Subcutaneous abdominal adipose tissue (tissue), 5 donors: Measurements from ENCODE around the gene COL1A2.

Source experiments
- H3K27ac ChIP-seq: one replicate; pipeline ENCODE4 v1.7.0; 2013; ENCODE audit warnings: low read depth, mild to moderate bottlenecking, inconsistent platforms, low read length, moderate library complexity
- H3K27me3 ChIP-seq, 5 donors: one replicate each; pipeline ENCODE4 v1.7.0; 2013; ENCODE audit warnings: low read length in 5 of 5, inconsistent platforms in 1 of 5; ENCODE audit not compliant: control insufficient read depth in 5 of 5, insufficient read depth in 4 of 5
- H3K36me3 ChIP-seq, 5 donors: one replicate each; pipeline ENCODE4 v1.7.0; 2013; ENCODE audit warnings: low read length in 5 of 5; ENCODE audit not compliant: control insufficient read depth in 5 of 5, insufficient read depth in 5 of 5
- H3K4me1 ChIP-seq, 5 donors: one replicate each; pipeline ENCODE4 v1.7.0; 2013; ENCODE audit warnings: low read length in 5 of 5, mild to moderate bottlenecking in 3 of 5, moderate library complexity in 1 of 5; ENCODE audit not compliant: control insufficient read depth in 5 of 5, insufficient read depth in 5 of 5
- H3K4me3 ChIP-seq, 5 donors: one replicate each; pipeline ENCODE4 v1.7.0; 2013; ENCODE audit warnings: low read length in 5 of 5, low read depth in 1 of 5
- H3K9ac ChIP-seq, 5 donors: one replicate each; pipeline ENCODE4 v1.7.0; 2013; ENCODE audit warnings: low read length in 5 of 5, mild to moderate bottlenecking in 4 of 5, moderate library complexity in 3 of 5
- H3K9me3 ChIP-seq, 5 donors: one replicate each; pipeline ENCODE4 v1.7.0; 2013; ENCODE audit warnings: low read length in 5 of 5; ENCODE audit not compliant: control insufficient read depth in 5 of 5
- donor health status: healthy.
- donor health status: healthy.
- donor health status: healthy.
- donor health status: healthy.
- donor health status: healthy.

The COL1A2 gene

DNA sequence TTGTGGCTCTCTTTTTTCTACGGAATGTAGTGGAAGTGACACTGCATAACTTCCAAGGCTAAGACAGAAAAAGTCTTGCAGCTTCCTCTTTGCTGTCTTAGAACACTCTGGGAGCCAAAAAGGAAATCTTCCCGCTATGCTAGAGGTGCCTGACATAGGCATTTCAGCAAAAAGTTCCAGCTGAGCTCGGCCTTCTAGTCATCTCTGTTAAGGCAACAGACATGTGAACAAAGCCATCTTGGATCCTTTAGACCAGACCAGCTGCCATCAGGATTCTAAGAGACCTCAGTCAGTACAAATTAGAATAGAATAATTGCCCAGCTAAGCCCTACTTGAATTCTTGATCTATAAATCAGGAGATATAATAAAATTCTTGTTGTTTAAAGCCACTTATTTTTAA lies 16.3 kb upstream of the COL1A2 start:
- Histone ChIP-seq H3K4me3 (no peak overlapping the region), H3K9ac (no peak overlapping the region), H3K27ac (no peak overlapping the region), H3K9me3 (no peaks in the 10 kb centered on the region), H3K4me1 (peaks cover 0 to 5% (median 4%) of the 10 kb centered on the region in 5 donors), H3K27me3 (peaks cover 0 to 6% (median 0%) of the 10 kb centered on the region in 5 donors), H3K36me3 (no peaks in the 10 kb centered on the region)

DNA sequence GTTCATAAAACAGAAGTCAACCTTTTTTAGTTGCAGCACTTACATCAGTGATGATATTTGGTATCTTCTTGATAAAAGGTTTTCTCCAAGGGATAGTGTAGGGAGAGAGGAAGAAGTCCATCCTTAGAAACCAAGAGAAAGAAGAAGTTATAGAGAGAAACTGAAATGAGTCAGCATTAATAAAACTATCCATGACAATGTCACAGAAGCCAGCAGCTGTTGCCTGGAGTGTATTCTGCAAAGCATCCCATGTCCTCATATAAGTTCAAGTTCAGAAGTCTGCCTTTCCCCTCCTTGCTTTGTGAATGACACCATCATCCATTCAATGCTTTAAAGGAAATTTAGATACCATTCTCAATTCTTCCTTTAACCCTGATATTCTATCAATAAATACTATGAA lies 14.4 kb upstream of the COL1A2 start:
- H3K27ac ChIP-seq = no peak overlapping the region
- peaks cover 0 to 5% (median 0%) of the 10 kb centered on the region in 5 donors for H3K4me1 ChIP-seq
- no peaks in the 10 kb centered on the region for H3K36me3 ChIP-seq
- H3K4me3 ChIP-seq = no peak overlapping the region
- H3K9me3 ChIP-seq = no peaks in the 10 kb centered on the region
- no peak overlapping the region for H3K9ac ChIP-seq
- H3K27me3 ChIP-seq = peaks cover 0 to 3% (median 0%) of the 10 kb centered on the region in 5 donors

DNA sequence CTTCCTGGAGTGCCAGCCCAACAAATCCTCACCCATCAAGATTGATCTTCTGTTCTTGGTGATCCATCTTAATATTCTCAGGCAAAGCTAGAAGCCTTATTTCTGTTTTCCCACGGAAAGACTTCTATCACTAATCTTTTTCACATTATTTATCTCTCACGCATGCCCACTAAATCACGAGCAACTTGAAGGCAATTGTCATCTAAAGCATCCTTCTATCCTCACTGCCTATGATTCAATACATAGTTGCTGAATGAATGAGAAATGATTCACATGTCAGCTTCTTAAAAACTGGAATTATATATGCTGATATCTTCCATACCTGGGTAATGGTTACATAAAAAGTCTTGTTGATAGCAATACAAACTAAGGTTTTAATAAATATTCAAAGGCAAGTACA lies 12.6 kb upstream of the COL1A2 start:
- Histone ChIP-seq H3K4me3 (no peak overlapping the region), H3K9me3 (no peaks in the 10 kb centered on the region), H3K27me3 (no peaks in the 10 kb centered on the region), H3K36me3 (no peaks in the 10 kb centered on the region), H3K4me1 (peaks cover 0 to 5% (median 0%) of the 10 kb centered on the region in 5 donors), H3K9ac (no peak overlapping the region), H3K27ac (no peak overlapping the region)

DNA sequence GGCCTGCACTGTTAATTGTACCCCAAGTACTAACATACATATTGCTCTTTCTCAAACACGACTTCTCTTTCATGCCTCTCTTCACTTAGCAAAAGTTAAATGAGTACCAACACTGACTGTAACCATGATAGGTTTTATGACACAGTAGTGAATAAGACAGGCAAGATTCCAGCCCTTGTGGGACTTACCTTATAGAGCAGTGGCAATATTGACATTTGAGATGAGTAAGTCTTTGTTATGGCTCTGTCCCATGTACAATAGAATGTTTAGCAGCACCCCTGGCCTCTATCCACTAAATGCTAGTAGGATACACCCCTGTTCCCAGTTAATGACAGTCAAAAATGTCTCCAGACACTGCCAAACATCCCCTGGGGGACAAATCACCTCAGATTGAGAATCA lies 11.9 kb upstream of the COL1A2 start:
- peaks cover 0 to 5% (median 0%) of the 10 kb centered on the region in 5 donors for H3K4me1 ChIP-seq

DNA sequence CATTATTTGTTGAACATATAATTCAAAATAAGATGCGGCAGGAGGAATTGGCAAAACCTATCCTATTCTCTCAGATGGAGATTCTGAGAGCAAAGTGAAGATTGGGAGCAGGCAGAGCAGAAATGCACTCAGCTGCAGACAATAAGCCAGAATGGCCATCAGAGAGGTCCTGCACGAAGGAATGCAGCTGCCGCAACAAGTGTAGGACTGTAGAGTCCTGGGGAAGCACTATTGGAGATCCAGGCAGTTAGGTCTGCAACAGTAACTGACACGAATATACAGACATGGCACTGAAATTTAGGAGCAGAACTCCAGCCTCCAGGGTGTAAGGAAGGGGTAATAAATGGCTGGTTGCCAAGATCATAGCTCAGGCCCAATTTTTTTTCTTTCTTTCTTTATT lies 10.4 kb upstream of the COL1A2 start:
- no peak overlapping the region for H3K9ac ChIP-seq
- H3K4me3 ChIP-seq = no peak overlapping the region
- no peaks in the 10 kb centered on the region for H3K4me1 ChIP-seq
- H3K27me3 ChIP-seq = no peaks in the 10 kb centered on the region
- no peak overlapping the region for H3K27ac ChIP-seq
- H3K36me3 ChIP-seq = no peaks in the 10 kb centered on the region
- H3K9me3 ChIP-seq = no peaks in the 10 kb centered on the region

More for the DNA sequence above, 11.9 kb upstream of the COL1A2 start:
- H3K9me3 ChIP-seq = no peaks in the 10 kb centered on the region
- H3K27ac ChIP-seq = no peak overlapping the region
- no peaks in the 10 kb centered on the region for H3K36me3 ChIP-seq
- H3K9ac ChIP-seq = no peak overlapping the region
- H3K4me3 ChIP-seq = no peak overlapping the region
- no peaks in the 10 kb centered on the region for H3K27me3 ChIP-seq

DNA sequence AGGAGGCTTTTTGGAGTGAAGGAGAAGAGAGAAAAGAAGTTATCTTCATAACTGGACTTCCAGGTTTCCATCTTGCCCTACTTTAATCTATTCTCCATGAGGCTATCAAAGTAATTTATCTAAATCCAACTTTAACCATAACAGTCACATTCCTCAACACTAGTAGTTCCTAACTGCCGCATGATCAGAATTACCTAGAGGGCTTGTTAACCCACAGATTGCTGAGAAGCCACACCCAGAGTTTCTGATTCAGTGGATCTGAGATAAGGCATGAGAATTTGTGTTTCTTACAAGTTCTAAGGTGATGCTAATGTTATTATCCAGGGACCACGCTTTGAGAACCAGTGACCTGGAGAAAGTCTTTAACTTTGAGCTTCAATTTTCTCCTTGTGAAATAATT lies 8.3 kb upstream of the COL1A2 start:
- Histone ChIP-seq H3K9me3 (no peaks in the 10 kb centered on the region), H3K4me3 (no peak overlapping the region), H3K27me3 (peaks cover 0 to 3% (median 0%) of the 10 kb centered on the region in 5 donors), H3K9ac (no peak overlapping the region), H3K27ac (no peak overlapping the region), H3K36me3 (no peaks in the 10 kb centered on the region), H3K4me1 (no peaks in the 10 kb centered on the region)

DNA sequence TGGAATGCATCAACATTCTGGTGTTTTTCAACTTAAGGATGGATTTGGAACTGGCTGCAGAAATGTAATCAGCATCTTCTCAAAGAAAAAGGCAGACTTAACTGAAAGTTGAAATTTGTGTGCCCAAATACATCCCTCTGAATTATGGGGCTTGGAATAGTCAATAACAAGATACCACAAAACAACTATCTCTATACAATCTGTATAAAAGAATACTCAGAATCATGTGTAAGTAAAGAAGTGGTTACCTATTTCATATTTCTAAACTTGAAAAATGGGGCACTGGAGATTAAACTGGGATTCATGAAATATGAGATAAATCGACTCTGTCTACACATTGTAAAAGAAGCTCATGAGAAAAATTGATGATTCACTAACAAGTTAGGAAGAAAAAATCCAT lies 6.2 kb upstream of the COL1A2 start:
- Histone ChIP-seq H3K27ac (no peak overlapping the region), H3K4me1 (peaks cover 0 to 5% (median 2%) of the 10 kb centered on the region in 5 donors), H3K9me3 (no peaks in the 10 kb centered on the region), H3K9ac (no peak overlapping the region), H3K4me3 (no peak overlapping the region), H3K36me3 (no peaks in the 10 kb centered on the region), H3K27me3 (peaks cover 0 to 6% (median 2%) of the 10 kb centered on the region in 5 donors)

DNA sequence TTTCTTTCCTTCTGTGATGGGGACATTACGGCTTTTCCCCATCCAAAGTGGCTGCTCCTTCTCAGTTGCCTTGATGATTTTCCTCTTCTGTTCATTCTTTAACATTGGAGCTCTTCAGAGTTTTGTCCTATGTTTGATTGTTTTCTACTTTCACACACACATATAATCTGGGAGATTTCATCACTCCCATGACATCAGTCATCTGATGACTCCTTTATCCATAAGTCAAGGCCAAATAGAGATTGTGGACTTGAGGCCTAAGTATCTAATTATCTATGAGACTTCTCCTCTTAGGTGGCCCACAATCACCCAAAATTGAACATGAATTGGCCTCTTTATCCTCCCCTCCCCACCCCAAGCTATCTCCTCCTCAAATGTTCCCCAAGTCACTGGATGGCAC lies 5.3 kb upstream of the COL1A2 start:
- H3K36me3 ChIP-seq = no peaks in the 10 kb centered on the region
- no peak overlapping the region for H3K9ac ChIP-seq
- no peak overlapping the region for H3K27ac ChIP-seq
- peaks cover 0 to 9% (median 5%) of the 10 kb centered on the region in 5 donors for H3K4me1 ChIP-seq
- no peak overlapping the region for H3K4me3 ChIP-seq
- no peaks in the 10 kb centered on the region for H3K9me3 ChIP-seq
- H3K27me3 ChIP-seq = peaks cover 0 to 11% (median 4%) of the 10 kb centered on the region in 5 donors

DNA sequence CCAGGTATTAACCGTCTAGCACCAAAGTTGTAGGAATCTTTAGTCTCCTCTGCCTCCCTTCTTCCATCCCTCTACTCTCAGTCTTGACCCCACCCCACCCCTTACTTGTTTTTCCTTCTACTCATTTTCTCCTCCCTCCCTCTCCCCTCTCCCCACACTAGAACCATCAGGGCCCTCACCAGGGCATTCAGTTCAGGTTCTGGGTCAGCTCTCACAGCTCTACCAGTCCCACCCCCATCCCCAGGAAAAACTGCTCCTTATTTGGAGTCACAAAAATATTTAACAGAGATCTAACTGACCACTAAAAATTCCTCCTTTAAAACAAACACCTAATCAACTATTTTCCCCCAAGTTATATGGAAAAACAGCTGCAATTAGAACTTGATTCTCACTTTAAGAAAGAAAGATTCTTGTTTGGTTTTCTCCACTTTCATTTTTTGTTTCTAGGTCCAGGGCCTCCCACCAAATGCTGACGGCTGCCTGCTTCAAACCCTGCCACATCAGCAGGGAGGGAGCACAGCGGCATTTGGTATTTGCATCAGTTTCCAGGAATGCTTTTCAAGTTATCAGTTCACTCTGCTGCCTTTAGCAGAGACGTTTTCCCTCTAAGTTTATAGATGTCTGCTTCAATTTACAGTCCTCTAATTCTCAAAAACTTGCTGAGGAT lies 2.8 kb upstream of the COL1A2 start:
- Histone ChIP-seq H3K27ac (no peak overlapping the region), H3K4me3 (no peak overlapping the region), H3K9me3 (no peaks in the 10 kb centered on the region)

DNA sequence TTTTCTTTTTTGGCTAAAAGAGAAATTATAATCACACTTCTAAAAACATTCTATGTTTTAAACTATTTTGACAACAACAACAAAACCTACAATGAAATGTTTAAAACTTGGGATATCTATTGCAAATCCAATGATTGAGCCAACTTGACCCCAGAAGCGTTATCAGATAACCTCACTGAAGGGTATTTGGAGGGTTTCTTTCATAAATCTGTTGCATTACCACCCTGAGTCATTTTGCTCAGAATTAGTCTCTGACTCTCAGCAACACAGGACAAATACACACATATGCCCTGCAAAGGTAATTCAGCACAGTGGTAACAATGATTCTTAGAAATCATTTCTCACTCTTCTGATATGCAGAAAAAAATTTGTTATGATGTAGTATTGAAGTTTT lies 2.3 kb upstream of the COL1A2 start:
- no peak overlapping the region for H3K27ac ChIP-seq
- peaks cover 0 to 19% (median 9%) of the 10 kb centered on the region in 5 donors for H3K4me1 ChIP-seq
- H3K36me3 ChIP-seq = no peaks in the 10 kb centered on the region
- peaks cover 4 to 20% (median 15%) of the 10 kb centered on the region in 5 donors for H3K27me3 ChIP-seq
- no peak overlapping the region for H3K9ac ChIP-seq
- no peaks in the 10 kb centered on the region for H3K9me3 ChIP-seq
- no peak overlapping the region for H3K4me3 ChIP-seq

More for the DNA sequence above, 2.8 kb upstream of the COL1A2 start:
- H3K27me3 ChIP-seq = peaks cover 4 to 20% (median 15%) of the 10 kb centered on the region in 5 donors
- no peaks in the 10 kb centered on the region for H3K36me3 ChIP-seq
- H3K4me1 ChIP-seq = peaks cover 0 to 19% (median 9%) of the 10 kb centered on the region in 5 donors
- no peak overlapping the region for H3K9ac ChIP-seq
